Left forelimb (tissue), 1 donor: ENCODE measurements around the gene TPD52L2.

Source experiments
- DNase-seq: peaks from one replicate; pipeline ENCODE4 v3.0.0-alpha.2; 2018; ENCODE audit warnings: low spot score

The TPD52L2 gene

GRCh38 chr20:63864978-63865640 lies at the start of gene TPD52L2:
Gene TPD52L2, plus strand, starts transcription at chr20:63865270. Its CDS starts 96 bp downstream, at chr20:63865366.
- peak; percentile 98 for DNase-seq

- no peak for DNase-seq
These were observed 49.3 kb upstream of the TPD52L2 start for GRCh38 chr20:63815615-63816253.

GRCh38 chr20:63819224-63819921 lies 45.7 kb upstream of the TPD52L2 start:
- DNase-seq: no peak

GRCh38 chr20:63821811-63822210 lies 43.3 kb upstream of the TPD52L2 start:
- no peak for DNase-seq

- DNase-seq: no peak
These were observed 42.8 kb upstream of the TPD52L2 start for GRCh38 chr20:63822276-63822696.

- DNase-seq: no peak
These were observed 41.3 kb upstream of the TPD52L2 start for GRCh38 chr20:63823691-63824311.

- no peak for DNase-seq
These were observed 39.5 kb upstream of the TPD52L2 start for GRCh38 chr20:63825331-63826118.

GRCh38 chr20:63826753-63827152 lies 38.3 kb upstream of the TPD52L2 start:
- no peak for DNase-seq

GRCh38 chr20:63828124-63828523 lies 36.9 kb upstream of the TPD52L2 start:
- DNase-seq: no peak

GRCh38 chr20:63828545-63828944 lies 36.5 kb upstream of the TPD52L2 start:
- DNase-seq: no peak

GRCh38 chr20:63828951-63829350 lies 36.1 kb upstream of the TPD52L2 start:
- DNase-seq: no peak

GRCh38 chr20:63829603-63829944 lies 35.5 kb upstream of the TPD52L2 start:
- no peak for DNase-seq

GRCh38 chr20:63829945-63830835 lies 34.9 kb upstream of the TPD52L2 start:
- no peak for DNase-seq

- DNase-seq: no peak
These were observed 34.1 kb upstream of the TPD52L2 start, which contains the start of gene ZBTB46 for GRCh38 chr20:63830841-63831588. Gene ZBTB46, minus strand, starts transcription at chr20:63831264. Its CDS starts 40,507 bp downstream, at chr20:63790757.

GRCh38 chr20:63831646-63831992 lies 33.5 kb upstream of the TPD52L2 start:
- no peak for DNase-seq

- DNase-seq: no peak
These were observed 32.9 kb upstream of the TPD52L2 start for GRCh38 chr20:63831993-63832686.

GRCh38 chr20:63833776-63834490 lies 31.1 kb upstream of the TPD52L2 start:
- no peak for DNase-seq

- no peak for DNase-seq
These were observed 30.6 kb upstream of the TPD52L2 start for GRCh38 chr20:63834491-63834880.
